ENCODE measurements around the gene MEGF8.

Gene MEGF8

GRCh38 chr19:42378225-42379215 lies 53.1 kb downstream of the MEGF8 start:
- no peak for DNase-seq (ENCODE audit: low spot score)
- FAIRE-seq = no peak

- DNase-seq (ENCODE audit: low spot score) (no peak), FAIRE-seq (no peak)
These were observed 54.7 kb downstream of the MEGF8 start for GRCh38 chr19:42380155-42380554.

GRCh38 chr19:42386974-42387707 lies 61.7 kb downstream of the MEGF8 start:
- no peak for FAIRE-seq
- peak; percentile 27 for DNase-seq (ENCODE audit: low spot score)

- FAIRE-seq (no peak), DNase-seq (ENCODE audit: low spot score) (no peak)
These were observed 63.5 kb downstream of the MEGF8 start for GRCh38 chr19:42388851-42389489.

DNA sequence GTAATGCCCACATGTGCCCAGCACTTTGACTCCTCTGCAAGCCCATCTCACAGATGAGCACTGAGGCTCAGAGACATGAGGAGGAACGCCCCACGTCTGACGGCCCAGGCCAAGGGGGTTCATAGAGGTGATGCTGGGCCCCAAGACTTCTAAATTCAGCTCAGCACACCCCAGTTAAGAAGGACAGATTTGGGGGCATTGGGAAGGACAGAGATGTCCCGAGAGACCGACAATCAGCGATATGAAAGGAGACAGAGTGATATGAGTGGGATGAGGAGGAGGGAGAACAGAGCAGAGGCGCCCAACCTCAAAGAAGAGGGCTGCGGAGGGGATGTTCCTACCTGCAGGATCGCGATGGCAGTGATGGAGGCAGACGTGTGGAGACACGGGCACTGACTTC lies 64.5 kb downstream of the MEGF8 start, which contains the start of gene CNFN:
Gene CNFN (minus strand): TSS at position 399 of the 400 bp plus-strand sequence. CDS start 1,260 bp downstream, outside the sequence.
- FAIRE-seq (no peak), DNase-seq (ENCODE audit: low spot score) (no peak)

DNA sequence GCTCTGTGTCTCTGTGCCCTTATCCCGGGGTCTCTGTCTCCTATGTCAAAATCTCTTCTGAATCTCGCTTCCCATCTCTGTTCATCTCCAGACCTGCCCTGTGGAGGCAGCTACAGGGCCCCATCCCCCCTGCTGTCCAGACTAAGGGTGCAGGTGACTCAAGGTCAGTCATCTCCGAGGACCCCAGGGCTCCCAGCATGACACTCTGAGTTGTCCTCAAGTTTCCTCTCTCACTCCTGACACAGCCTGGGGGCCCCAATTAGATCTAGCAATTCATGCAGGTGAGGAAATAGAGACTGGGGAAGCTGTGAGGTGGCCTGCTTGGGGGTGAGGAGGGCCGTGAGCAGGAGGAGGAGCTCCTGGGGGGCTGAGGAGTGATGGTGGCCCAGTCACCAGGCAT lies 66.7 kb downstream of the MEGF8 start:
- no peak for DNase-seq (ENCODE audit: low spot score)
- no peak for FAIRE-seq

GRCh38 chr19:42394751-42395150 lies 69.3 kb downstream of the MEGF8 start:
- DNase-seq (ENCODE audit: low spot score) (peak; percentile 9), FAIRE-seq (no peak)

- DNase-seq (ENCODE audit: low spot score) = peak; percentile 95
- peak; percentile 88 for FAIRE-seq
These were observed 71.2 kb downstream of the MEGF8 start for GRCh38 chr19:42396381-42397262.

GRCh38 chr19:42397263-42398166 lies 72.1 kb downstream of the MEGF8 start:
- FAIRE-seq = no peak
- peak; percentile 62 for DNase-seq (ENCODE audit: low spot score)

GRCh38 chr19:42400404-42400803 lies 75.0 kb downstream of the MEGF8 start:
- no peak for DNase-seq (ENCODE audit: low spot score)
- FAIRE-seq = no peak

DNA sequence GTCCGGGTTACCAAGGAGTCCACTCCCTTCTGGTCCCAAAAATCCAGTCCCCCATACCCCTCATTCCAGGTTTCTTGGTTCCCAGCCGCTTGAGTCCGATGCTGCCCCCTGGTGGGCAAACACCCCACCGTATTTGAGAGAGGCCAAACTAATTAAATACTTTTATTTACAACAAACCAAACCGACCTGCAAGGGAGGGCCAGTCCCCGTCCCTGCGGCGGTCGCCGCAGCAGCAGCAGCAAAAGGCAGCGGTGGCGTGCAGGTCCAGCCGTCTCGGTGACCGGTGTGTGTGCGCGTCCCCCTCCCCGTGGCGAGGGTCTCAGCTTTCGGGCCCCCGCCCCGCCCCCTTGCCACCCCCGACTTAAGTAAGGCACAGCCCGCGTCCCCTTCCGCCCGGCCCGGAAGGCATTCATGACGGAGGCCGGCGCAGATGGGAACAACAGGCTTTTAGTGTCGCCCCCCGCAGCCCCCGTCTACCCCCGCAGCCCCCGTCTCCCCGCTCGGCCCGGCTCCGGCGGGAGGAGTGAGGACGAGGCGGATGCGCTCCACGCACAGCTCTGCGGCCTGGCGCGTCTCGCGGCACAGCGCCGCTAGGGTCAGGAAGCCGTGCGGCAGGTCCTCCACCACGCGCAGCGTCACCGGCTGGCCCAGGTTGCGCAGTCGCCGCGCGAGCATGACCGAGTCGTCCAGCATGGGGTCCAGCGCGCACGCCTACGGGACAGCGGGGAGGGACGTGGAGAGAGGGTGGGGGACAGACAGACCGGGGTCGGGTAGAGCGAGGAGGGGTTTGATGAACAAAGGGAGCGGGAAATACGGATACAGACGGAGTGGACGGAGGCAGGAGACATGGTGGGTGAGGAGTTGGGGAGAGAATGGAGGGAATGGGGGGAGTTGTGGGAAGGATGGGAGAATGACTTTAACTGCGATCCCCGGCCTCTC lies 76.2 kb downstream of the MEGF8 start:
- FAIRE-seq (no peak), DNase-seq (ENCODE audit: low spot score) (no peak)

DNA sequence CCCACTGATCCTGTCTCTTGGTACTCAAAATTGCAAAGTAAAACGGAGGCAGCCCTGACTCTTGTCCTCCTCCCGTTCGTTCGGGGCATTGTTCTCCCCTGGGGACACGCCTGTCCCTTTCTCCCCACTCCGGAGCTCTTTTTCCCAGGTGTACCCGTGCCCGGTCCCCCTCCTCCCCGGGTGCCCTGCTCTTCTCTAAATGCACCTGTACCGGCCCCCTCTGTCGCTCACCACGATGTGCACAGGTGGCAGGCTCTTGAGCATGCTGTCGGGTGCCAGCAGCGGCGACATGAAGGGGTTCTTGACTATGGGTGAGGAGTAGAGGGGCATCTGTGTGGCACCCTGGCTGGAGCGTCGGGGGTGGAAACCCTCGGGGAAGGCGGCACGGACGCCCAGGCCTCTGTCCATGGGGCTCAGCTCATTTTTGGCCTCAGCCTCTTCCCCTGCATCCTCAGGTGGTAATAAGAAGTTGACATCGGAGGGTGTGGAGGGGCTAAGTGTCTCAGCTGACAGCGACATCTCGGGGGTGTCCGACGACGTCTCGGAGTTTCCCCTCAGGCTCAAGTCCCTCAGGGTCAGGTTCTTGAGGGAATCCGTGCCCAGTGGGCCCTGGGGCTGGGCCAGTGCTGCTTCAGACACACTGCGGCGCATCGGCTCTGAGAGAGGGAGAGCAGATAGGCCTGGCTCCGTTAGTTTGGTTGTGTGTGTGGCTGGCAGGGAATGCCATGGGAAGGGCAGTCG lies 77.1 kb downstream of the MEGF8 start:
- no peak for DNase-seq (ENCODE audit: low spot score)
- FAIRE-seq = no peak

DNA sequence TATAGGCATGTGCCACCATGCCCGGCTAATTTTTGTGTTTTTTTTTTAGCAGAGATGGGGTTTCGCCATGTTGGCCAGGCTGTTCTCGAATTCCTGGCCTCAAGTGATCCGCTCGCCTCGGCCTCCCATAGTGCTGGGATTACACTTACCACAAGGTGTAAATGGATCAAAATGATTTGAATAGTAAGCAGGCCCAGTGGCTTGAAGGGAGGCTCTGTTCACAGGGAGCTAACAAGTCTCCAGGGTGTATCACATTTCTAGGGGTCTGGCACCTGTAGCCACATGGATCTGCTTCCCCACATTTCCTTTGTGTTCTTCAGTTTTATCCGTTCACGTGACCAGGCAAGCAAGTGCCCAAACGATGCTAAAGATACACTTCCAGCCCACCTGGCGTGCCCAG lies 78.2 kb downstream of the MEGF8 start:
- DNase-seq (ENCODE audit: low spot score) (no peak), FAIRE-seq (no peak)

GRCh38 chr19:42406111-42406510 lies 80.7 kb downstream of the MEGF8 start:
- DNase-seq (ENCODE audit: low spot score) (no peak), FAIRE-seq (no peak)

GRCh38 chr19:42407085-42407815 lies 81.8 kb downstream of the MEGF8 start:
- FAIRE-seq (no peak), DNase-seq (ENCODE audit: low spot score) (no peak)

- DNase-seq (ENCODE audit: low spot score) (no peak), FAIRE-seq (no peak)
These were observed 82.4 kb downstream of the MEGF8 start for GRCh38 chr19:42407816-42408175.

- DNase-seq (ENCODE audit: low spot score) (no peak), FAIRE-seq (no peak)
These were observed 84.0 kb downstream of the MEGF8 start for GRCh38 chr19:42409477-42409876.

All from RCC 7860 (cell line).